ENCODE results near the gene PPARGC1A.

The PPARGC1A gene

GRCh38 chr4:23839279-23839678 is 50.6 kb downstream of the PPARGC1A start:
- in situ Hi-C loops (cut with HindIII; ENCODE audit: low sequenced_read_pairs), result no loop called here
- no peak overlapping the region for H3K4me3 ChIP-seq (ENCODE audit: low read depth, low read length)
- TF ChIP-seq, protein P1, sequence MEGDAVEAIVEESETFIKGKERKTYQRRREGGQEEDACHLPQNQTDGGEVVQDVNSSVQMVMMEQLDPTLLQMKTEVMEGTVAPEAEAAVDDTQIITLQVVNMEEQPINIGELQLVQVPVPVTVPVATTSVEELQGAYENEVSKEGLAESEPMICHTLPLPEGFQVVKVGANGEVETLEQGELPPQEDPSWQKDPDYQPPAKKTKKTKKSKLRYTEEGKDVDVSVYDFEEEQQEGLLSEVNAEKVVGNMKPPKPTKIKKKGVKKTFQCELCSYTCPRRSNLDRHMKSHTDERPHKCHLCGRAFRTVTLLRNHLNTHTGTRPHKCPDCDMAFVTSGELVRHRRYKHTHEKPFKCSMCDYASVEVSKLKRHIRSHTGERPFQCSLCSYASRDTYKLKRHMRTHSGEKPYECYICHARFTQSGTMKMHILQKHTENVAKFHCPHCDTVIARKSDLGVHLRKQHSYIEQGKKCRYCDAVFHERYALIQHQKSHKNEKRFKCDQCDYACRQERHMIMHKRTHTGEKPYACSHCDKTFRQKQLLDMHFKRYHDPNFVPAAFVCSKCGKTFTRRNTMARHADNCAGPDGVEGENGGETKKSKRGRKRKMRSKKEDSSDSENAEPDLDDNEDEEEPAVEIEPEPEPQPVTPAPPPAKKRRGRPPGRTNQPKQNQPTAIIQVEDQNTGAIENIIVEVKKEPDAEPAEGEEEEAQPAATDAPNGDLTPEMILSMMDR (IDR thresholded peaks at IDR 0.05; ENCODE audit: low read depth, low read length, missing control alignments), result no peak
- DNase-seq (ENCODE audit: low read depth), result no peak

DNA sequence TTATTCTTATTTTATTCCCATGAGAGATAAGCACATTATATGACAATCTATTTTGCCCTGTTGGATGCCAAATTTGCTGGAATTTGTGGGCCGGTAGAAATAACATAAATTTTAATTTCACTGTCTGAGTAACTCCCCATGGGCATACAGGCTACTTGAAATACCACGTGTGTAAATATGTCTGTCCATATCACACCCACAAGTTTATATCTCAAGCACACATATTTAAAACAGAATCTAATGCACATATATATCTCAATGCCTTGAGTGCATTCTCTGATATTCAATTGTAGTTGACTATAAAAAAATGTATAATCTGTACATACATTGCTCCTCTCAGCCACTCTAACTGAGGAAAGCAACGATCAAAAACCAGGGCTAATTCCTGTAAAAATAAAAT is 51.2 kb downstream of the PPARGC1A start:
- DNase-seq (ENCODE audit: low read depth), result no peak
- no peak overlapping the region for H3K4me3 ChIP-seq (ENCODE audit: low read depth, low read length)
- in situ Hi-C loops (cut with HindIII; ENCODE audit: low sequenced_read_pairs), result no loop called here
- TF ChIP-seq, protein P1 (IDR thresholded peaks at IDR 0.05; ENCODE audit: low read depth, low read length, missing control alignments), result no peak

GRCh38 chr4:23838131-23838530 is 51.7 kb downstream of the PPARGC1A start:
- H3K4me3 ChIP-seq (ENCODE audit: low read depth, low read length), result no peak overlapping the region
- DNase-seq (ENCODE audit: low read depth), result no peak
- in situ Hi-C loops (cut with HindIII; ENCODE audit: low sequenced_read_pairs), result no loop called here
- TF ChIP-seq, protein P1 (IDR thresholded peaks at IDR 0.05; ENCODE audit: low read depth, low read length, missing control alignments), result no peak

GRCh38 chr4:23837371-23837770 is 52.5 kb downstream of the PPARGC1A start:
- no peak overlapping the region for H3K4me3 ChIP-seq (ENCODE audit: low read depth, low read length)
- no peak for DNase-seq (ENCODE audit: low read depth)
- TF ChIP-seq, protein P1 (IDR thresholded peaks at IDR 0.05; ENCODE audit: low read depth, low read length, missing control alignments), result no peak
- in situ Hi-C loops (cut with HindIII; ENCODE audit: low sequenced_read_pairs), result no loop called here

- no peak overlapping the region for H3K4me3 ChIP-seq (ENCODE audit: low read depth, low read length)
- no peak for DNase-seq (ENCODE audit: low read depth)
- TF ChIP-seq, protein P1 (IDR thresholded peaks at IDR 0.05; ENCODE audit: low read depth, low read length, missing control alignments), result no peak
- in situ Hi-C loops (cut with HindIII; ENCODE audit: low sequenced_read_pairs), result no loop called here
Measured at GRCh38 chr4:23835774-23836478, 53.9 kb downstream of the PPARGC1A start.

GRCh38 chr4:23828779-23829178 is 61.1 kb downstream of the PPARGC1A start:
- no peak for DNase-seq (ENCODE audit: low read depth)
- TF ChIP-seq, protein P1 (IDR thresholded peaks at IDR 0.05; ENCODE audit: low read depth, low read length, missing control alignments), result no peak
- in situ Hi-C loops (cut with HindIII; ENCODE audit: low sequenced_read_pairs), result no loop called here
- no peak overlapping the region for H3K4me3 ChIP-seq (ENCODE audit: low read depth, low read length)
